ENCODE data around the gene VN1R2.
"Not testable (repeated sequence)": the region's sequence is repeated elsewhere in the genome, so short reads cannot be mapped to it uniquely, and the experiment has no call there.

- TF ChIP-seq CTCF, POLR2A (IDR thresholded peaks at IDR 0.05): not testable (repeated sequence)
These were observed 23.9 kb downstream of the VN1R2 start for GRCh38 chr19:53281947-53282346.

Measured in esophagus squamous epithelium (tissue), 4 donors.